ENCODE data around the gene PHLPP1.
A peak's percentile ranks its signal among the peaks of the same experiment; 100 is the strongest.

Gene PHLPP1

GRCh38 chr18:62838475-62839098 is 123.2 kb downstream of the PHLPP1 start:
- Histone ChIP-seq H3K4me1 (ENCODE audit: control insufficient read depth in 5 of 5, insufficient read depth in 5 of 5, low read length in 5 of 5) (no peaks in the 10 kb centered on the region), H3K36me3 (ENCODE audit: control insufficient read depth in 5 of 5, insufficient read depth in 5 of 5, low read length in 5 of 5) (peaks cover 0 to 3% (median 0%) of the 10 kb centered on the region in 5 donors), H3K9ac (ENCODE audit: low read length in 5 of 5) (no peak overlapping the region), H3K27me3 (ENCODE audit: control insufficient read depth in 5 of 5, insufficient read depth in 4 of 5, low read length in 5 of 5) (no peaks in the 10 kb centered on the region), H3K9me3 (ENCODE audit: control insufficient read depth in 5 of 5, low read length in 5 of 5) (no peaks in the 10 kb centered on the region), H3K27ac (ENCODE audit: low read depth, low read length) (no peak overlapping the region), H3K4me3 (ENCODE audit: low read depth in 1 of 5, low read length in 5 of 5) (no peak overlapping the region)

- no peak overlapping the region for H3K27ac ChIP-seq (ENCODE audit: low read depth, low read length)
Observed at GRCh38 chr18:62839874-62840713, 124.8 kb downstream of the PHLPP1 start.

DNA sequence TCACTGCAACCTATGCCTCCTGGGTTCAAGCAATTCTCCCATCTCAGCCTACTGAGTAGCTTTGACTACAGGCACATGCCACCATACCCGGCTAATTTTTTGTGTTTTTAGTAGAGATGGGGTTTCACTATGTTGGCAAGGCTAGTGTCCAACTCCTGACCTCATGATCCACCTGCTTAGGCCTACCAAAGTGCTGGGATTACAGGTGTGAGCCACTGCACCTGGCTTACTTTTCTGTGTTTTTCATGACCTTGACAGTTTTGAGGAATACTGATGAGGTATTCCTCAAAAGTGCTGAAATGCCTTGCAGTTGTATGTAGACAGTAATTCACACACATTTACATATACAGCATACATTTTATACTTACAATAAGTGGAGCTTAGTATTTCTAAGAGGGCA is 126.1 kb downstream of the PHLPP1 start:
- Histone ChIP-seq H3K4me1 (ENCODE audit: control insufficient read depth in 5 of 5, insufficient read depth in 5 of 5, low read length in 5 of 5) (no peaks in the 10 kb centered on the region), H3K27me3 (ENCODE audit: control insufficient read depth in 5 of 5, insufficient read depth in 4 of 5, low read length in 5 of 5) (no peaks in the 10 kb centered on the region), H3K9me3 (ENCODE audit: control insufficient read depth in 5 of 5, low read length in 5 of 5) (no peaks in the 10 kb centered on the region), H3K36me3 (ENCODE audit: control insufficient read depth in 5 of 5, insufficient read depth in 5 of 5, low read length in 5 of 5) (peaks cover 0 to 3% (median 0%) of the 10 kb centered on the region in 5 donors), H3K4me3 (ENCODE audit: low read depth in 1 of 5, low read length in 5 of 5) (no peak overlapping the region), H3K27ac (ENCODE audit: low read depth, low read length) (no peak overlapping the region), H3K9ac (ENCODE audit: low read length in 5 of 5) (no peak overlapping the region)

More at GRCh38 chr18:62839874-62840713, 124.8 kb downstream of the PHLPP1 start:
- no peaks in the 10 kb centered on the region for H3K4me1 ChIP-seq (ENCODE audit: control insufficient read depth in 5 of 5, insufficient read depth in 5 of 5, low read length in 5 of 5)
- no peak overlapping the region for H3K9ac ChIP-seq (ENCODE audit: low read length in 5 of 5)
- no peaks in the 10 kb centered on the region for H3K27me3 ChIP-seq (ENCODE audit: control insufficient read depth in 5 of 5, insufficient read depth in 4 of 5, low read length in 5 of 5)
- H3K4me3 ChIP-seq (ENCODE audit: low read depth in 1 of 5, low read length in 5 of 5), result no peak overlapping the region
- no peaks in the 10 kb centered on the region for H3K9me3 ChIP-seq (ENCODE audit: control insufficient read depth in 5 of 5, low read length in 5 of 5)
- H3K36me3 ChIP-seq (ENCODE audit: control insufficient read depth in 5 of 5, insufficient read depth in 5 of 5, low read length in 5 of 5), result peaks cover 0 to 3% (median 0%) of the 10 kb centered on the region in 5 donors

DNA sequence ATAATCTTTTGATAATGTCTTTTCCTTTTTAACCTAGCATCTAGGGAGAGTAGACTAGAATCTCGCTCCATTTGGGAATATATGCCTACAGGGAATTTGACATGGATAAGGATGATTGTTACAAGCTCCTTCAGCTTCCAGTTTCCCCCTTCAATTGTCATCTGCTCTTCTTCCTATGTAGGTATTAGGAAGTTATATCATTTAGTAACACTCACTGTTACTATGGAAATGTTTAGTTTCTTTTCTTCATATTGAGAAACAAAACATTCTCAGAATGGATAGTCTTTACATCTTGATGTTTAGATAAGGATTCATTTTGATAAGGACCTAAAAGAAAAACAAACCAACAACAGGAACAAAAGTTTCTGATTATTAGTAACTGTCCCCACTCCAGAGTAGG is 127.6 kb downstream of the PHLPP1 start:
- Histone ChIP-seq H3K4me1 (ENCODE audit: control insufficient read depth in 5 of 5, insufficient read depth in 5 of 5, low read length in 5 of 5) (no peaks in the 10 kb centered on the region), H3K27ac (ENCODE audit: low read depth, low read length) (no peak overlapping the region), H3K9me3 (ENCODE audit: control insufficient read depth in 5 of 5, low read length in 5 of 5) (no peaks in the 10 kb centered on the region), H3K27me3 (ENCODE audit: control insufficient read depth in 5 of 5, insufficient read depth in 4 of 5, low read length in 5 of 5) (no peaks in the 10 kb centered on the region), H3K36me3 (ENCODE audit: control insufficient read depth in 5 of 5, insufficient read depth in 5 of 5, low read length in 5 of 5) (peaks cover 0 to 3% (median 0%) of the 10 kb centered on the region in 5 donors), H3K4me3 (ENCODE audit: low read depth in 1 of 5, low read length in 5 of 5) (no peak overlapping the region), H3K9ac (ENCODE audit: low read length in 5 of 5) (no peak overlapping the region)

DNA sequence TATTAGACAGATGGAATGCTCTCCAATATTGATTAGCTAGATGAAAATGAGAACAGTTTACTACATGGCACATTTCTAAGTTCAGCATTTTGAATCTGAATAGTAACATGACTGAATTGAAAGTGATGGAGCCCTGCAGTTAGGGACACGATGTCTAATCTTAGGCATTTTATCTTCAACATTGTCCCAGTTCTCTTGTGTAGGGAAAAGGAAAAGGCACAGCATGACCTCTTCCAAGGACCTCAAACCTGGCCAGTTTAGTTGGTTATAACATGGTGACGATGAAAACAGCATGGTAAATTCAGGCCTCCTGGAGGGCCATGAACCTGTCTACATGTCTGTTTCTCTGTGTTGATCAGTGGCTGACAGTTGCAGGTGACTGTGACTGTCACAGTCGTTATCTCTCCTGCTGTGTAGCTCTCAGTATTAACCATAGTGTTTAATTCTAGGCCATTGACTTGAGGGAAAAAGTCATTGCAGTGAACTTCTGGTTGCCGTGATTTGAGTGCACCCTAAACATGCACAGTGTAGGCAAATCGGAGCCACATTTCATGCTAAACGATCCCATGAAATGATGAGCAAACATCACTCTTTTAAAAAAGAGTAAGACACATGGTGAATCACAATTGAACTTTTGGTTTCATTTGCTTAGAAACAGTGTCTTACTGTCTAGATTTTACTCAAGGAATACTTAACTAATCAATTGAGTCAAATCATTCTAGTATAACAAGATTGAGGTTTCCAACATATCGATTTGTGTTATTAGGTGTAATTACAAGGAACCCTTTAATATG is 129.7 kb downstream of the PHLPP1 start:
- Histone ChIP-seq H3K9me3 (ENCODE audit: control insufficient read depth in 5 of 5, low read length in 5 of 5) (no peaks in the 10 kb centered on the region), H3K36me3 (ENCODE audit: control insufficient read depth in 5 of 5, insufficient read depth in 5 of 5, low read length in 5 of 5) (peaks cover 0 to 3% (median 0%) of the 10 kb centered on the region in 5 donors), H3K4me1 (ENCODE audit: control insufficient read depth in 5 of 5, insufficient read depth in 5 of 5, low read length in 5 of 5) (no peaks in the 10 kb centered on the region), H3K27me3 (ENCODE audit: control insufficient read depth in 5 of 5, insufficient read depth in 4 of 5, low read length in 5 of 5) (no peaks in the 10 kb centered on the region), H3K4me3 (ENCODE audit: low read depth in 1 of 5, low read length in 5 of 5) (no peak overlapping the region), H3K27ac (ENCODE audit: low read depth, low read length) (no peak overlapping the region), H3K9ac (ENCODE audit: low read length in 5 of 5) (no peak overlapping the region)

DNA sequence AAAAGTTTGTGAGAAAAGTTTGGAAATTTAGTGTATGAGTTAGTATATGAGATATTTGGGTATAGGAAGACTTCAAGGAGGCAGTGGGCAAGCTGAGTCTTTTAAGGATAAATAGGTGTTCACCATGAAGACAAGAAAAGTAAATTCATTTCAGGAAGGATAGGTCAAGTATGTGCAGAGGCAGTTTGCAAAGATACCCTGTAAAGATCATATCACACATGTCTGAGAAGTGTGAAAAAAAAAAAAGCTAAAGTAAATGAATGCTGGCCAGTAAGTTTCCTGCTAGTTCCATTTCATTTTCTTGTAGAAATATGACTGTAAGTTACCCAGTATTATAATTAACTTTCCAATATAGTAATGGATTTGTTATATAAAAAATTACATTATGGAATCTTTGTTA is 131.0 kb downstream of the PHLPP1 start:
- Histone ChIP-seq H3K9ac (ENCODE audit: low read length in 5 of 5) (no peak overlapping the region), H3K27ac (ENCODE audit: low read depth, low read length) (no peak overlapping the region), H3K4me3 (ENCODE audit: low read depth in 1 of 5, low read length in 5 of 5) (no peak overlapping the region), H3K4me1 (ENCODE audit: control insufficient read depth in 5 of 5, insufficient read depth in 5 of 5, low read length in 5 of 5) (peaks cover 0 to 7% (median 0%) of the 10 kb centered on the region in 5 donors), H3K36me3 (ENCODE audit: control insufficient read depth in 5 of 5, insufficient read depth in 5 of 5, low read length in 5 of 5) (peaks cover 0 to 3% (median 0%) of the 10 kb centered on the region in 5 donors), H3K9me3 (ENCODE audit: control insufficient read depth in 5 of 5, low read length in 5 of 5) (no peaks in the 10 kb centered on the region), H3K27me3 (ENCODE audit: control insufficient read depth in 5 of 5, insufficient read depth in 4 of 5, low read length in 5 of 5) (no peaks in the 10 kb centered on the region)

GRCh38 chr18:62847081-62847480 is 131.7 kb downstream of the PHLPP1 start:
- Histone ChIP-seq H3K4me3 (ENCODE audit: low read depth in 1 of 5, low read length in 5 of 5) (no peak overlapping the region), H3K27me3 (ENCODE audit: control insufficient read depth in 5 of 5, insufficient read depth in 4 of 5, low read length in 5 of 5) (no peaks in the 10 kb centered on the region), H3K4me1 (ENCODE audit: control insufficient read depth in 5 of 5, insufficient read depth in 5 of 5, low read length in 5 of 5) (peaks cover 0 to 7% (median 0%) of the 10 kb centered on the region in 5 donors), H3K27ac (ENCODE audit: low read depth, low read length) (no peak overlapping the region), H3K9me3 (ENCODE audit: control insufficient read depth in 5 of 5, low read length in 5 of 5) (no peaks in the 10 kb centered on the region), H3K9ac (ENCODE audit: low read length in 5 of 5) (no peak overlapping the region), H3K36me3 (ENCODE audit: control insufficient read depth in 5 of 5, insufficient read depth in 5 of 5, low read length in 5 of 5) (peaks cover 0 to 3% (median 0%) of the 10 kb centered on the region in 5 donors)

DNA sequence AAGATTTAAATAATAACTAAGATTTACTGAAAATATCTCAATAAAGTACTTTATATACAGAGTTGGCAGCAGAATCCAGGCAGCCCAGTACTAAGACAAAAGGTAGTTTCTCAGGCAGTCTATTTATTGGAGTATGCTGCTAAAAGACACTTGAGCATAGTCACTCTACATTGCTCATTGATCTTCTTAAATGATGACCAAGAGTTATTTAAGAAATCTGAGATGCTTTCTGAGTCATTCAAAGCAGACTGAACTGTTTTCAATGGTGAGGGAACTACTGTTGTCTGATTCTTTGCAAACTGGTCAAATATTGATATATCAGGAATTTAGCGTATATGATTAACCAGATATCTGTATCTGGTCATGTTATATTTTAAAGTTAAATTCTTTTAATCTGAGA is 133.6 kb downstream of the PHLPP1 start:
- Histone ChIP-seq H3K4me1 (ENCODE audit: control insufficient read depth in 5 of 5, insufficient read depth in 5 of 5, low read length in 5 of 5) (peaks cover 0 to 7% (median 0%) of the 10 kb centered on the region in 5 donors), H3K27me3 (ENCODE audit: control insufficient read depth in 5 of 5, insufficient read depth in 4 of 5, low read length in 5 of 5) (no peaks in the 10 kb centered on the region), H3K36me3 (ENCODE audit: control insufficient read depth in 5 of 5, insufficient read depth in 5 of 5, low read length in 5 of 5) (no peaks in the 10 kb centered on the region), H3K27ac (ENCODE audit: low read depth, low read length) (no peak overlapping the region), H3K9me3 (ENCODE audit: control insufficient read depth in 5 of 5, low read length in 5 of 5) (no peaks in the 10 kb centered on the region), H3K9ac (ENCODE audit: low read length in 5 of 5) (no peak overlapping the region), H3K4me3 (ENCODE audit: low read depth in 1 of 5, low read length in 5 of 5) (no peak overlapping the region)

GRCh38 chr18:62850619-62851306 is 135.4 kb downstream of the PHLPP1 start:
- H3K27ac ChIP-seq (ENCODE audit: low read depth, low read length), result no peak overlapping the region

More at GRCh38 chr18:62850619-62851306, 135.4 kb downstream of the PHLPP1 start:
- no peaks in the 10 kb centered on the region for H3K36me3 ChIP-seq (ENCODE audit: control insufficient read depth in 5 of 5, insufficient read depth in 5 of 5, low read length in 5 of 5)
- H3K4me3 ChIP-seq (ENCODE audit: low read depth in 1 of 5, low read length in 5 of 5), result peak overlapping the region in 2 of 5 donors; percentile 8 to 27
- no peaks in the 10 kb centered on the region for H3K9me3 ChIP-seq (ENCODE audit: control insufficient read depth in 5 of 5, low read length in 5 of 5)
- peaks cover 0 to 7% (median 0%) of the 10 kb centered on the region in 5 donors for H3K4me1 ChIP-seq (ENCODE audit: control insufficient read depth in 5 of 5, insufficient read depth in 5 of 5, low read length in 5 of 5)
- peak overlapping the region in 1 of 5 donors; percentile 16 for H3K9ac ChIP-seq (ENCODE audit: low read length in 5 of 5)
- no peaks in the 10 kb centered on the region for H3K27me3 ChIP-seq (ENCODE audit: control insufficient read depth in 5 of 5, insufficient read depth in 4 of 5, low read length in 5 of 5)

Measured in subcutaneous abdominal adipose tissue (tissue), 5 donors.